HG03565 (cell line): ENCODE data around the gene BTBD16.
A peak's percentile ranks its signal among the peaks of the same experiment; 100 is the strongest.

ENCODE experiments used
- ATAC-seq: cut with Tn5 transposase; IDR thresholded peaks from one replicate; pipeline ENCODE4 v1.9.1; 2021; ENCODE audit warnings: mild to moderate bottlenecking, moderate library complexity; ENCODE audit not compliant: unreplicated experiment

BTBD16 gene

GRCh38 chr10:122293156-122293960 is 22.3 kb downstream of the BTBD16 start:
- ATAC-seq, result no peak

- ATAC-seq, result no peak
Observed at GRCh38 chr10:122293961-122294380, 22.9 kb downstream of the BTBD16 start.

- no peak for ATAC-seq
Observed at GRCh38 chr10:122294511-122295450, 23.7 kb downstream of the BTBD16 start.

- ATAC-seq, result no peak
Observed at GRCh38 chr10:122295451-122295809, 24.3 kb downstream of the BTBD16 start.

- peak; percentile 67 for ATAC-seq
Observed at GRCh38 chr10:122296363-122297120, 25.4 kb downstream of the BTBD16 start.

- no peak for ATAC-seq
Observed at GRCh38 chr10:122297583-122297982, 26.5 kb downstream of the BTBD16 start.

GRCh38 chr10:122298206-122298597 is 27.1 kb downstream of the BTBD16 start:
- ATAC-seq, result no peak

- ATAC-seq, result peak; percentile 54
Observed at GRCh38 chr10:122298598-122299301, 27.7 kb downstream of the BTBD16 start.

GRCh38 chr10:122299423-122300075 is 28.5 kb downstream of the BTBD16 start:
- no peak for ATAC-seq

GRCh38 chr10:122301055-122301810 is 30.1 kb downstream of the BTBD16 start:
- no peak for ATAC-seq

- ATAC-seq, result no peak
Observed at GRCh38 chr10:122301811-122302115, 30.7 kb downstream of the BTBD16 start.

GRCh38 chr10:122302315-122302714 is 31.2 kb downstream of the BTBD16 start:
- no peak for ATAC-seq

GRCh38 chr10:122303271-122304053 is 32.4 kb downstream of the BTBD16 start:
- no peak for ATAC-seq

- no peak for ATAC-seq
Observed at GRCh38 chr10:122304054-122304579, 33.0 kb downstream of the BTBD16 start.

GRCh38 chr10:122306282-122306681 is 35.2 kb downstream of the BTBD16 start:
- no peak for ATAC-seq

- ATAC-seq, result no peak
Observed at GRCh38 chr10:122306744-122307143, 35.6 kb downstream of the BTBD16 start.

- peak; percentile 63 for ATAC-seq
Observed at GRCh38 chr10:122307669-122308416, 36.7 kb downstream of the BTBD16 start.
